Globus pallidus (tissue), 1 donor: ENCODE data around the gene AFAP1.
A peak's percentile ranks its signal among the peaks of the same experiment; 100 is the strongest.

Experiments
- DNase-seq: peaks from one replicate; pipeline ENCODE4 v3.0.0-alpha.2; 2015; ENCODE audit warnings: low spot score

AFAP1 gene

GRCh38 chr4:7939377-7940108 is at the start of gene AFAP1:
Gene AFAP1 (minus strand): TSS chr4:7939861. CDS start chr4:7872078, 67,783 bp downstream.
- peak; percentile 85 for DNase-seq

GRCh38 chr4:7988437-7988836 is 48.8 kb upstream of the AFAP1 start:
- DNase-seq: no peak

- DNase-seq: peak; percentile 53
These were observed 47.7 kb upstream of the AFAP1 start for GRCh38 chr4:7987148-7987989.

GRCh38 chr4:7985891-7986441 is 46.3 kb upstream of the AFAP1 start:
- no peak for DNase-seq

- no peak for DNase-seq
These were observed 45.4 kb upstream of the AFAP1 start for GRCh38 chr4:7985072-7985471.

GRCh38 chr4:7984286-7984925 is 44.7 kb upstream of the AFAP1 start:
- DNase-seq: no peak

GRCh38 chr4:7983296-7983695 is 43.6 kb upstream of the AFAP1 start:
- DNase-seq: no peak

- no peak for DNase-seq
These were observed 42.2 kb upstream of the AFAP1 start for GRCh38 chr4:7981738-7982394.

GRCh38 chr4:7980036-7980435 is 40.4 kb upstream of the AFAP1 start:
- DNase-seq: no peak

GRCh38 chr4:7979652-7979968 is 39.9 kb upstream of the AFAP1 start:
- no peak for DNase-seq

GRCh38 chr4:7978907-7979651 is 39.4 kb upstream of the AFAP1 start:
- DNase-seq: no peak

GRCh38 chr4:7978489-7978888 is 38.8 kb upstream of the AFAP1 start:
- DNase-seq: no peak

- DNase-seq: no peak
These were observed 37.0 kb upstream of the AFAP1 start for GRCh38 chr4:7976634-7977033.

GRCh38 chr4:7976025-7976424 is 36.4 kb upstream of the AFAP1 start:
- no peak for DNase-seq

- no peak for DNase-seq
These were observed 34.8 kb upstream of the AFAP1 start for GRCh38 chr4:7974425-7974824.

- DNase-seq: no peak
These were observed 33.9 kb upstream of the AFAP1 start for GRCh38 chr4:7973545-7973981.

- DNase-seq: no peak
These were observed 32.3 kb upstream of the AFAP1 start for GRCh38 chr4:7971881-7972500.

GRCh38 chr4:7971159-7971631 is 31.5 kb upstream of the AFAP1 start:
- no peak for DNase-seq

GRCh38 chr4:7970361-7970946 is 30.8 kb upstream of the AFAP1 start:
- DNase-seq: no peak

- DNase-seq: no peak
These were observed 28.7 kb upstream of the AFAP1 start for GRCh38 chr4:7968262-7968896.
